Right lobe of liver (tissue), 4 donors: ENCODE data around the gene NSMF.

Source experiments
- POLR2A ChIP-seq: fragments of 450-650 bp; IDR thresholded peaks from one replicate; pipeline ENCODE4 v1.6.1; 2017; ENCODE audit warnings: antibody characterized with exemption, mild to moderate bottlenecking
- TF ChIP-seq, protein P1 (sequence below), 4 donors: fragments of 200-600 bp in 3 of 4; fragments of 450-650 bp in 1 of 4; IDR thresholded peaks; one replicate each; pipeline versions ENCODE4 v1.5.1 to v1.8.0; 2016 to 2022; ENCODE audit warnings: antibody characterized with exemption in 4 of 4, mild to moderate bottlenecking in 2 of 4
- donor health status: DM: no; HTN: no; CAD: no.
- donor health status: DM: no; HTN: no; CAD: no.
- donor health status: DM: no; HTN: yes; CAD: no.

DNA sequence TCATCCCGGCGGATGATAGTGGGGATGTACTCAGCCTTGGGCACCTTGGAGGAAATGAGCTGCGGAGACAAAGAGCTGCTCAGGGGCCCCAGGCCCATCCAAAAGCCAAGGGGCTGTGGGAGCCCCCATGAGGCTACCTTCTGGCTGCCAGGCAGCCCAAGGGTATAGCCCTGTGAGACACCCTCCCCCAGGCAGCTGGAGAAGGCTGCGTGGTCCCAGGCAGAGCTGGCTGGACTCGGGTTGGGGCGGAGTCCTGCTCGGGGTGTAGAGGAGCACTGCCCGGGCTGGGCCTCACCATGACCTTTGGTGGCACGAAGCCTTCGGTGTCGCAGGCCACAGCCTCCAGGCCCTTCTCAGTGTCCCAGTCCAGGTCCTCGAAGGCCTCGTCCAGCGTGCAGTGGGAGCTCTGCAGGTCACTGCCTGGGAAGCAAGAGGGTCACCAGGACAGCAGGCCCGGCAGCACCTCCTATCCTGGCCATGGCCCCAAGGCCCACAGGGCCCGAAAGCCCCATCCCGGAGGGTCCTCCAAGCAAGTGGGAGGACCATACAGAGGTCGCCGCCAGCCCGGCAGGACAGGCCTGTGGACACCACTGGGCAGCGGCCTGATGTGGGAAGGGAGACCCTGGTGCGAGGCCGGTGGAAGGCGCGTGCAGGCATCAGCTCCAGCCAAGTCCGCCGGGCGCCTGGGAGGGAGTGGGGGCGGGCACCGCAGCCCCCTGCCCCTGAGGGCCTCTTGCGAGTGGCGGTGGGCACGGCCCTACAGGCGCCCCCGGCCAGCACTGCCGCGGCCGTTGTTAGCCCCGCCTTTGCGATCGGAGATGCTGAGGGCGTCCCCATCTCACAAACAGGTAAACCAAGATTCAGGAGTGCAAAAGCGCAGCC is 6.1 kb downstream of the NSMF start:
- TF ChIP-seq, protein P1, sequence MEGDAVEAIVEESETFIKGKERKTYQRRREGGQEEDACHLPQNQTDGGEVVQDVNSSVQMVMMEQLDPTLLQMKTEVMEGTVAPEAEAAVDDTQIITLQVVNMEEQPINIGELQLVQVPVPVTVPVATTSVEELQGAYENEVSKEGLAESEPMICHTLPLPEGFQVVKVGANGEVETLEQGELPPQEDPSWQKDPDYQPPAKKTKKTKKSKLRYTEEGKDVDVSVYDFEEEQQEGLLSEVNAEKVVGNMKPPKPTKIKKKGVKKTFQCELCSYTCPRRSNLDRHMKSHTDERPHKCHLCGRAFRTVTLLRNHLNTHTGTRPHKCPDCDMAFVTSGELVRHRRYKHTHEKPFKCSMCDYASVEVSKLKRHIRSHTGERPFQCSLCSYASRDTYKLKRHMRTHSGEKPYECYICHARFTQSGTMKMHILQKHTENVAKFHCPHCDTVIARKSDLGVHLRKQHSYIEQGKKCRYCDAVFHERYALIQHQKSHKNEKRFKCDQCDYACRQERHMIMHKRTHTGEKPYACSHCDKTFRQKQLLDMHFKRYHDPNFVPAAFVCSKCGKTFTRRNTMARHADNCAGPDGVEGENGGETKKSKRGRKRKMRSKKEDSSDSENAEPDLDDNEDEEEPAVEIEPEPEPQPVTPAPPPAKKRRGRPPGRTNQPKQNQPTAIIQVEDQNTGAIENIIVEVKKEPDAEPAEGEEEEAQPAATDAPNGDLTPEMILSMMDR (IDR thresholded peaks at IDR 0.05) = no peak
- TF ChIP-seq POLR2A = no peak
